ENCODE results near the gene AP5B1. TPM values are rescaled to one million over a fixed set of nuclear protein-coding genes. Genes with fewer than 3 reads are reported as not detected.

AP5B1 gene
- total RNA-seq, 1 donor from 2014 or later: 19.3 TPM

GRCh38 chr11:65786008-65786785 is 5.4 kb upstream of the AP5B1 start:
- Mint-ChIP-seq H3K4me3 (ENCODE audit: low read depth) (peak overlapping the region; percentile 82), H3K36me3 (ENCODE audit: insufficient read depth) (no peaks in the 10 kb centered on the region), H3K4me1 (ENCODE audit: low read depth) (peaks cover 25% of the 10 kb centered on the region), H3K9me3 (ENCODE audit: low read depth) (no peaks in the 10 kb centered on the region), H3K27me3 (peaks cover 27% of the 10 kb centered on the region), H3K27ac (peak overlapping the region; percentile 92)
- TF ChIP-seq CTCF (IDR thresholded peaks at IDR 0.05; ENCODE audit: unreplicated experiment): no peak
- no peak for DNase-seq (ENCODE audit: low spot score, unreplicated experiment)

- H3K27ac Mint-ChIP-seq: peak overlapping the region; percentile 92
- H3K4me1 Mint-ChIP-seq (ENCODE audit: low read depth): peaks cover 22% of the 10 kb centered on the region
- no peaks in the 10 kb centered on the region for H3K9me3 Mint-ChIP-seq (ENCODE audit: low read depth)
- H3K27me3 Mint-ChIP-seq: peaks cover 27% of the 10 kb centered on the region
- no peak for TF ChIP-seq CTCF (IDR thresholded peaks at IDR 0.05; ENCODE audit: unreplicated experiment)
- H3K4me3 Mint-ChIP-seq (ENCODE audit: low read depth): peak overlapping the region; percentile 66
- no peak for DNase-seq (ENCODE audit: low spot score, unreplicated experiment)
- no peaks in the 10 kb centered on the region for H3K36me3 Mint-ChIP-seq (ENCODE audit: insufficient read depth)
Measured at GRCh38 chr11:65785319-65786007, 4.7 kb upstream of the AP5B1 start.

GRCh38 chr11:65782816-65783228 is 2.0 kb upstream of the AP5B1 start:
- no peak for TF ChIP-seq CTCF (IDR thresholded peaks at IDR 0.05; ENCODE audit: unreplicated experiment)
- Mint-ChIP-seq H3K4me1 (ENCODE audit: low read depth) (peaks cover 8% of the 10 kb centered on the region), H3K27me3 (peaks cover 27% of the 10 kb centered on the region), H3K4me3 (ENCODE audit: low read depth) (peak overlapping the region; percentile 17), H3K27ac (peak overlapping the region; percentile 7), H3K36me3 (ENCODE audit: insufficient read depth) (no peaks in the 10 kb centered on the region), H3K9me3 (ENCODE audit: low read depth) (no peaks in the 10 kb centered on the region)
- no peak for DNase-seq (ENCODE audit: low spot score, unreplicated experiment)

- Mint-ChIP-seq H3K9me3 (ENCODE audit: low read depth) (no peaks in the 10 kb centered on the region), H3K27ac (no peak overlapping the region), H3K4me3 (ENCODE audit: low read depth) (no peak overlapping the region), H3K36me3 (ENCODE audit: insufficient read depth) (no peaks in the 10 kb centered on the region), H3K27me3 (peaks cover 27% of the 10 kb centered on the region), H3K4me1 (ENCODE audit: low read depth) (peaks cover 8% of the 10 kb centered on the region)
- no peak for DNase-seq (ENCODE audit: low spot score, unreplicated experiment)
- TF ChIP-seq CTCF (IDR thresholded peaks at IDR 0.05; ENCODE audit: unreplicated experiment): no peak
Measured at GRCh38 chr11:65781962-65782815, 1.4 kb upstream of the AP5B1 start.
